GM23248 (cell line): Measurements from ENCODE around the gene VPS33B.

Source experiments
- EZH2 ChIP-seq: fragments of 200-600 bp; sonication (generic); IDR thresholded peaks from 2 replicates; pipeline ENCODE4 v1.6.1; 2018; ENCODE audit warnings: antibody characterized with exemption, mild to moderate bottlenecking; ENCODE audit not compliant: insufficient read depth, poor library complexity, severe bottlenecking
- EZH2phosphoT487 ChIP-seq: fragments of 200-600 bp; sonication (generic); IDR thresholded peaks from 2 replicates; pipeline ENCODE4 v1.6.1; 2018; ENCODE audit warnings: antibody characterized with exemption, moderate library complexity, mild to moderate bottlenecking, low read depth; ENCODE audit not compliant: insufficient read depth

DNA sequence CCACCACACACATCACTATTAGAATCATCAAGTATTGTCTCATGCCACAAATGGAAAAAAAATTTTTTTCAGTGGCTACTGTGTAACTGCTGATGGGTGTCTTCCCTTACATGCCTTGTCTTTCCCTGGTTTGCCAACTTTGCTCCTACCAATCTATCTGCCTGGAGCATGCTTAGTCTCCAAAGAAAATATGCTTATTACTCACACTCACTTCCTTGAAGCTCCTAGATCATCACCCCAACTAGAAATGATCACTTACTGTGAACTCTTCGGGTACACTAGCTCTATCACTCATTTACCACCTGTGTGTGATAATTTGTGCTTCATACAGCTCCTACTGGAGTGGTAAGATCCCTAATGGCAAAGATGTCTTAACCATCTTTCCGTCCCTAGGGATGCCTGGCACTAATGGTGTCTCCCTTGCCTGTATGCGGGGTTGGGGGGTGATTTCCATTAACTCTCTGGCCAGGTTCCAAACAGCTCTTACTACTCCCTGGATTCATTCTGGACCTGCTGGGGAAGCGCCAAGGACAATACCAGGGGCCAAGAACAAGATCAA lies 799 bp downstream of the VPS33B start:
- TF ChIP-seq EZH2phosphoT487 (no peak), EZH2 (no peak)
